ENCODE data around the gene FAM25G. TPM values are rescaled to one million over a fixed set of nuclear protein-coding genes. Genes with fewer than 3 reads are reported as not detected.

The FAM25G gene
- total and polyA plus RNA-seq, 2 of the 8 experiments (the other 6 are each of a cell fraction or from before 2014, with no cell fraction given) = not detected

DNA sequence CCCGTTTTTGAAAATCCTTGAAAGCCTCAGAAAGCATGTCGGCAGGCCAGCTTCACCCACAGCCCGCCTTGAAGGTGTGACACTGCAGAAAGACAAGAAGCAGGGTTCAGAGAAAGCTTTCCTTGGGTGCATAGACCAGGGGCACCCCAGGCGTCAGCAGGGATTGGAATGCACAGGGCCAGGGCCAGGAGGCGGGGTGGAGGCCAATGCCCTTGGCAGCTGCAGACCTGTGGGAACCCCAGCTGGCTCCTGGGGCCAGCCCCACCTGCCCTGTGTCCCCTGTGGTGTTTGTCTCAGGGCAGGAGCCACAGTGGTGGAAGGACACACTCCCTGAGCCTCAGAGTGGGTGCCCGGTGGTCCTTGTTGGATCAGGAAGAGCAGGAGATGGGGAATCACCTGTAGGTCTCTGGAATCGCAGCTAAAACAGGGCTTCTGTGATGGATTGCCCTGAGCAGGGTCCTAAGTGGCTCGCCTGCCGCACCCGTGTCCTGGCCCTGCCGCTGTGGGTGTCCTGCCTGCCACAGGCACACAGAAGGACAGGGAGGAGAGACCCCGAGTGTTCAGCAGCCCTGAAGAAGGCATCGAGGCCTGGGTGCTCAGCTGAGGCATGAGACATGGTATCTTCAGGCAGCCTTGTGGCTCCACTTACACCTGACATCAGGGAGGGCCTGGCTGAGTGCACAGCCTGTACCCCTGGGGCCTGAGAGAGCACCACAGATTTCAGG lies 40.1 kb downstream of the FAM25G start:
- Histone ChIP-seq H3K4me3 (ENCODE audit: extremely low read depth in 1 of 4, insufficient read depth in 2 of 4, low read depth in 3 of 4, low read length in 4 of 4) (no peak overlapping the region), H2AFZ (ENCODE audit: low read length) (no peak overlapping the region), H4K91ac (replicated peaks; ENCODE audit: insufficient read length, low read length) (no peak overlapping the region), H4K5ac (ENCODE audit: insufficient read length, low read depth, low read length) (no peak overlapping the region), H3K79me2 (ENCODE audit: control insufficient read depth in 1 of 2, insufficient read depth in 2 of 2, low read length in 2 of 2) (no peaks in the 10 kb centered on the region), H3K56ac (replicated peaks; ENCODE audit: insufficient read length, low read depth, low read length) (no peak overlapping the region), H2BK5ac (ENCODE audit: low read depth, low read length) (no peak overlapping the region), H4K8ac (ENCODE audit: extremely low read depth, insufficient read depth, low read length) (peak overlapping the region; percentile 63; the same call in 1 of the 2 replicates), H3K23me2 (ENCODE audit: low read depth, low read length) (peaks cover 13% of the 10 kb centered on the region), H2AK5ac (ENCODE audit: low read depth, low read length) (no peak overlapping the region), H2BK20ac (ENCODE audit: low read length) (no peak overlapping the region), H3K14ac (ENCODE audit: insufficient read length) (no peak overlapping the region), H3K9me3 (ENCODE audit: insufficient read depth in 2 of 2, low read depth in 1 of 2, low read length in 1 of 2) (no peaks in the 10 kb centered on the region), H3K27me3 (replicated peaks in 1 of 4; ENCODE audit: control insufficient read depth in 3 of 4, extremely low read depth in 1 of 4, insufficient read depth in 3 of 4, low read length in 3 of 4) (no peaks in the 10 kb centered on the region), H3K4me2 (ENCODE audit: insufficient read depth in 1 of 2, low read depth in 2 of 2, low read length in 2 of 2) (no peak overlapping the region), H2BK15ac (ENCODE audit: low read length) (peak overlapping the region; percentile 72; the same call in 1 of the 2 replicates), H2BK12ac (ENCODE audit: low read depth, low read length) (no peak overlapping the region), H3K4me1 (replicated peaks in 1 of 4; ENCODE audit: control insufficient read depth in 3 of 4, insufficient read depth in 4 of 4, low read length in 3 of 4) (peaks cover 0 to 7% (median 3%) of the 10 kb centered on the region in 4 experiments; a peak in 4 of 7 replicates), H3K36me3 (ENCODE audit: control insufficient read depth in 2 of 4, insufficient read depth in 4 of 4, low read length in 3 of 4) (no peaks in the 10 kb centered on the region), H2BK120ac (replicated peaks; ENCODE audit: low read depth, low read length) (no peak overlapping the region), H3K79me1 (ENCODE audit: low read depth, low read length) (no peaks in the 10 kb centered on the region), H3K23ac (ENCODE audit: insufficient read length) (no peak overlapping the region), H3K18ac (ENCODE audit: extremely low read depth, low read length) (peak overlapping the region; percentile 19; the same call in 1 of the 2 replicates), H4K20me1 (replicated peaks in 1 of 2; ENCODE audit: control insufficient read depth in 1 of 2, insufficient read depth in 2 of 2, low read length in 2 of 2) (peaks cover 0 to 9% of the 10 kb centered on the region in 2 experiments), H3K9ac (replicated peaks in 1 of 4; ENCODE audit: extremely low read depth in 1 of 4, low read depth in 3 of 4, low read length in 3 of 4) (no peak overlapping the region), H3K4ac (replicated peaks; ENCODE audit: insufficient read length, low read depth, low read length) (no peak overlapping the region), H3K27ac (ENCODE audit: low read depth, low read length) (no peak overlapping the region)
- FAIRE-seq = no peak
- POLR2A ChIA-PET (ENCODE audit: partially characterized antibody) = no interaction called here
- TF ChIP-seq TAF1 (IDR thresholded peaks at IDR 0.05; ENCODE audit: low read depth, low read length) (no peak), TBP (IDR thresholded peaks at IDR 0.05; ENCODE audit: low read depth, low read length) (no peak), EGR1 (IDR thresholded peaks at IDR 0.05; ENCODE audit: borderline replicate concordance, low read depth, low read length) (no peak), EP300 (IDR thresholded peaks at IDR 0.05; ENCODE audit: borderline replicate concordance in 1 of 2, low read depth in 2 of 2, low read length in 2 of 2) (no peak)
- TF ChIP-seq, protein P1, sequence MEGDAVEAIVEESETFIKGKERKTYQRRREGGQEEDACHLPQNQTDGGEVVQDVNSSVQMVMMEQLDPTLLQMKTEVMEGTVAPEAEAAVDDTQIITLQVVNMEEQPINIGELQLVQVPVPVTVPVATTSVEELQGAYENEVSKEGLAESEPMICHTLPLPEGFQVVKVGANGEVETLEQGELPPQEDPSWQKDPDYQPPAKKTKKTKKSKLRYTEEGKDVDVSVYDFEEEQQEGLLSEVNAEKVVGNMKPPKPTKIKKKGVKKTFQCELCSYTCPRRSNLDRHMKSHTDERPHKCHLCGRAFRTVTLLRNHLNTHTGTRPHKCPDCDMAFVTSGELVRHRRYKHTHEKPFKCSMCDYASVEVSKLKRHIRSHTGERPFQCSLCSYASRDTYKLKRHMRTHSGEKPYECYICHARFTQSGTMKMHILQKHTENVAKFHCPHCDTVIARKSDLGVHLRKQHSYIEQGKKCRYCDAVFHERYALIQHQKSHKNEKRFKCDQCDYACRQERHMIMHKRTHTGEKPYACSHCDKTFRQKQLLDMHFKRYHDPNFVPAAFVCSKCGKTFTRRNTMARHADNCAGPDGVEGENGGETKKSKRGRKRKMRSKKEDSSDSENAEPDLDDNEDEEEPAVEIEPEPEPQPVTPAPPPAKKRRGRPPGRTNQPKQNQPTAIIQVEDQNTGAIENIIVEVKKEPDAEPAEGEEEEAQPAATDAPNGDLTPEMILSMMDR (IDR thresholded peaks at IDR 0.05; ENCODE audit: control extremely low read depth in 1 of 3, insufficient read depth in 1 of 3, low read depth in 1 of 3, low read length in 3 of 3) = no peak
- WGBS, 2 experiments (ENCODE audit: extremely low coverage in 1 of 2, insufficient coverage in 1 of 2, insufficient read length in 1 of 2, insufficient replicate concordance in 2 of 2, low coverage in 1 of 2, low lambda C conversion rate in 2 of 2, missing lambda C conversion rate in 1 of 2) = 87% methylated on average over 13 of the region's 13 CpGs; no CpG with 5 or more reads in 1 of the 2 experiments
- CTCF ChIA-PET (ENCODE audit: partially characterized antibody) = interaction anchor here (0.8 to 2.8 kb wide), 5 partner anchors 10 to 285 kb away, joined by 3 to 12 read pairs (median 7); no protein-coding TSS in a partner anchor
- no peak for DNase-seq (ENCODE audit: low read depth in 1 of 2, low spot score in 2 of 2)
